ENCODE measurements around the gene RPL41. TPM values are rescaled to one million over a fixed set of nuclear protein-coding genes. Genes with fewer than 3 reads are reported as not detected.

Gene RPL41
- total and polyA plus RNA-seq, 7 donors: 1,926 to 9,845 (median 5,407) TPM

DNA sequence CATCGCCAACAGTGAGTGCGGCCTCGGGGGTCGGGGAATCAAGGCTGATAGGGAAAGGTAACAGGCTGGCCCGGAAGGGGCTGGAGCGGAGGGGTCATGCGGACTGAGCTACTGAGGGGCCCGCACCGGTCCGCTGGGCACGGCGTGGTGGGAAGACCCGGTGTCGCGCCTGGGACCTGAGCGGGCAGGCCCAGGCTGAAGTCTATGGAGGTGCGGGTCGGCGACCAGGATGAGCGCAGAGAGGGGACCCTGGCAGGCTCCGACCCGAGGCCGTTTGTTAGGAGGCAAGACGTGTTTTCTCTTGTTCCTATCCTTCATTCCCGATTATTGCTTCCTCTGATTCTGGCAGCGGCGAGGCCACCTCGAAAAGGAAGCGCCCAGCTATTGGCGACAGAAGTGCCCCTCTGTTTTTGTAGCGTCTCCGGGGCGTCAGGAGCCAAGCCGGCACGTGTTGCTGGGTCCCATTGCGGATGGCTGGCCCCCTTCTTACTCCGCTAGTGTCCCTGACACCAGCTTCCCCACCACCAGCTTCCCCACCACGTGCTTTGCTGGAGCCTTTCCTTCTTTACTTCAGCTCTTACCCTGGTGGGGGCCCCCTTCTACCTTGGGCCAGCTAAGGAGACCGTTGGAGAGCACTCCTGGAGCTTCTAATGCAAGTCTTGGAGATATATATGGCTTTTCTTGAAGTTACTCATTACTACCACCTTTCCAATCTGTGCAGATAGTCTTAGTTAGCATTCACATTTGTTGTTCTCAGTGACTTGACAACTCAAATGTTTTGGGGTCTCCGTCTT lies 11.4 kb upstream of the RPL41 start:
- Histone ChIP-seq H3K36me3 (peaks cover 22 to 35% (median 25%) of the 10 kb centered on the region in 4 donors), H3K27ac (peak overlapping the region; percentile 84 to 93 (median 86)), H3K4me3 (peak overlapping the region; percentile 67 to 91 (median 78)), H3K27me3 (no peaks in the 10 kb centered on the region), H3K4me1 (peaks cover 0 to 27% (median 21%) of the 10 kb centered on the region in 4 donors), H3K9me3 (no peaks in the 10 kb centered on the region)
- no peak for DNase-seq
- 0 to 1% methylated on average over 40 of the region's 40 CpGs for WGBS, 2 donors
- TF ChIP-seq POLR2A (IDR thresholded peaks at IDR 0.05) (no peak), CTCF (IDR thresholded peaks at IDR 0.05) (no peak), EP300 (IDR thresholded peaks at IDR 0.05) (no peak), POLR2AphosphoS5 (IDR thresholded peaks at IDR 0.05) (no peak)
- intact Hi-C loops (cut with DNase I): loop anchor here (1.0 to 5.0 kb wide), 3 partner anchors 26 to 108 kb away; partner anchors contain the start of gene SUOX

DNA sequence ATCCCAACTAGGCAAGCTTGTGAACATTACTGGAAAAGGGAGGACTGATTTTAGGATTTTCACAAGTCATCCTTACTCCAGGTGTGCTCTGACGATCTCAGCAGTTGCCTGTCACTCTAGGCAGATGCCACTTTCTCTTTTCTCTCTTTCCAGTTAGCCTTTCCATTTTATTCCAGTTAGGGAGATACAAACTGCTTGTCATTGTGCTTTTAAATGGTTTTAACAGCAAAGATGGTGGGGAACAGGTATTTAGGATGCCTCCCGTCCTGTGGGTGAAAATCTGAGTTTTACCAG lies 10.9 kb upstream of the RPL41 start:
- Histone ChIP-seq H3K27ac (peak overlapping the region in 2 of 4 donors; percentile 84 to 86), H3K27me3 (no peaks in the 10 kb centered on the region)
- intact Hi-C loops (cut with DNase I): no loop called here

DNA sequence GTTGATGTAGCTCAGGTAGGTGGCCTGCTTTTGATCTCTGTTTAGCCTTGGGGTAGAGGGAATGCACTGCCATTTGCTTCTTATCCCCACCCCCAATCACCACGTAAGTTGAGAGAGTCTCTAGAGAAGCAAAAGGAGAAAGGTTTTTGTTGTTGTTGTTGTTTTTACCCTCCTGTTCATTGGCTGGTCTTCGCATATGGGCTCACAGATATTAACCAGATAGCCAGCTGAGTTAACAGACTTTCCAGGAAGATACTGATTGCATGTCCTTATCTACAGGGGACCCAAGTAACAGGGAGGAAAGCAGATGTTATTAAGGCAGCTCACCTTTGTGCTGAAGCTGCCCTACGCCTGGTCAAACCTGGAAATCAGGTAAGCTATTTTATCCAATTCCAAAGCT lies 9.2 kb upstream of the RPL41 start:
- intact Hi-C loops (cut with DNase I): no loop called here
- H3K36me3 ChIP-seq: peaks cover 36 to 57% (median 48%) of the 10 kb centered on the region in 4 donors
- DNase-seq: no peak

More for the DNA sequence above, 10.9 kb upstream of the RPL41 start:
- DNase-seq: no peak
- 11 to 24% methylated on average over 2 of the region's 2 CpGs for WGBS, 2 donors
- Histone ChIP-seq H3K4me1 (peaks cover 0 to 27% (median 21%) of the 10 kb centered on the region in 4 donors), H3K36me3 (peaks cover 27 to 41% (median 31%) of the 10 kb centered on the region in 4 donors), H3K9me3 (no peaks in the 10 kb centered on the region), H3K4me3 (peak overlapping the region; percentile 67 to 91 (median 78))
- TF ChIP-seq POLR2AphosphoS5 (IDR thresholded peaks at IDR 0.05) (no peak), POLR2A (IDR thresholded peaks at IDR 0.05) (no peak), EP300 (IDR thresholded peaks at IDR 0.05) (no peak), CTCF (IDR thresholded peaks at IDR 0.05) (no peak)

DNA sequence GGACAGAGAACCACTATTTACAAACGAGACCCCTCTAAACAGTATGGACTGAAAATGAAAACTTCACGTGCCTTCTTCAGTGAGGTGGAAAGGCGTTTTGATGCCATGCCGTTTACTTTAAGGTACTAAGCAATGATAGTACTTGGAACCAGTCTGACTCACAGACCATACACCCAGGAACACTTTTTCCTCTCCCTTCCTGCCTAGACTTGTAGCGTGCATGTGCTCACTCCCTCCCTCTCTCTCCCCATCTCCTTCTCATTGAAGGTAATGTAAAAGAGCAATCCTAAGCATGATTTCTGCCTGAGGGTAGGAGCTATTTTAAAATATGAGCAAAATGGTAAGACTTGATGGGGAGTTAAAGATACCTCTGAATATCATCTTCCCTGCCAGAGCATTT lies 5.9 kb upstream of the RPL41 start:
- intact Hi-C loops (cut with DNase I): no loop called here
- WGBS, 2 donors: 93 to 96% methylated on average over 5 of the region's 5 CpGs
- H3K9me3 ChIP-seq: no peaks in the 10 kb centered on the region
- TF ChIP-seq POLR2AphosphoS5 (IDR thresholded peaks at IDR 0.05): no peak
- TF ChIP-seq CTCF (IDR thresholded peaks at IDR 0.05): no peak
- TF ChIP-seq EP300 (IDR thresholded peaks at IDR 0.05): no peak
- no peak for TF ChIP-seq POLR2A (IDR thresholded peaks at IDR 0.05)
- no peak for DNase-seq
- H3K27me3 ChIP-seq: no peaks in the 10 kb centered on the region
- H3K4me3 ChIP-seq: no peak overlapping the region
- H3K36me3 ChIP-seq: peaks cover 43 to 76% (median 61%) of the 10 kb centered on the region in 4 donors
- H3K27ac ChIP-seq: no peak overlapping the region
- peaks cover 0 to 14% (median 11%) of the 10 kb centered on the region in 4 donors for H3K4me1 ChIP-seq

More for the DNA sequence above, 9.2 kb upstream of the RPL41 start:
- H3K4me1 ChIP-seq: peaks cover 0 to 27% (median 21%) of the 10 kb centered on the region in 4 donors
- no peaks in the 10 kb centered on the region for H3K9me3 ChIP-seq
- H3K27ac ChIP-seq: no peak overlapping the region
- WGBS, 2 donors: 95 to 96% methylated on average over 3 of the region's 3 CpGs
- TF ChIP-seq POLR2AphosphoS5 (IDR thresholded peaks at IDR 0.05): no peak
- TF ChIP-seq POLR2A (IDR thresholded peaks at IDR 0.05): no peak
- TF ChIP-seq CTCF (IDR thresholded peaks at IDR 0.05): no peak
- no peak for TF ChIP-seq EP300 (IDR thresholded peaks at IDR 0.05)
- H3K4me3 ChIP-seq: no peak overlapping the region
- H3K27me3 ChIP-seq: no peaks in the 10 kb centered on the region

Data from sigmoid colon (tissue), 7 donors.